ENCODE data around the gene H6PD.

Gene H6PD

GRCh38 chr1:9265968-9266367 is 31.4 kb downstream of the H6PD start:
- Histone ChIP-seq H3K4me3 (ENCODE audit: low read depth, low read length) (no peak overlapping the region), H3K9me3 (ENCODE audit: severe bottlenecking) (no peaks in the 10 kb centered on the region), H3K27me3 (ENCODE audit: insufficient read depth, low read depth, severe bottlenecking) (no peaks in the 10 kb centered on the region), H3K36me3 (peaks cover 5% of the 10 kb centered on the region; the same call in 1 of the 2 replicates), H3K27ac (no peak overlapping the region)
- DNase-seq: no peak
- TF ChIP-seq, protein P1, sequence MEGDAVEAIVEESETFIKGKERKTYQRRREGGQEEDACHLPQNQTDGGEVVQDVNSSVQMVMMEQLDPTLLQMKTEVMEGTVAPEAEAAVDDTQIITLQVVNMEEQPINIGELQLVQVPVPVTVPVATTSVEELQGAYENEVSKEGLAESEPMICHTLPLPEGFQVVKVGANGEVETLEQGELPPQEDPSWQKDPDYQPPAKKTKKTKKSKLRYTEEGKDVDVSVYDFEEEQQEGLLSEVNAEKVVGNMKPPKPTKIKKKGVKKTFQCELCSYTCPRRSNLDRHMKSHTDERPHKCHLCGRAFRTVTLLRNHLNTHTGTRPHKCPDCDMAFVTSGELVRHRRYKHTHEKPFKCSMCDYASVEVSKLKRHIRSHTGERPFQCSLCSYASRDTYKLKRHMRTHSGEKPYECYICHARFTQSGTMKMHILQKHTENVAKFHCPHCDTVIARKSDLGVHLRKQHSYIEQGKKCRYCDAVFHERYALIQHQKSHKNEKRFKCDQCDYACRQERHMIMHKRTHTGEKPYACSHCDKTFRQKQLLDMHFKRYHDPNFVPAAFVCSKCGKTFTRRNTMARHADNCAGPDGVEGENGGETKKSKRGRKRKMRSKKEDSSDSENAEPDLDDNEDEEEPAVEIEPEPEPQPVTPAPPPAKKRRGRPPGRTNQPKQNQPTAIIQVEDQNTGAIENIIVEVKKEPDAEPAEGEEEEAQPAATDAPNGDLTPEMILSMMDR (IDR thresholded peaks at IDR 0.05; ENCODE audit: low read depth, low read length): no peak

GRCh38 chr1:9267352-9267686 is 32.7 kb downstream of the H6PD start:
- no peak overlapping the region for H3K4me3 ChIP-seq (ENCODE audit: low read depth, low read length)
- no peak overlapping the region; the same call in none of the 2 replicates for H3K27ac ChIP-seq
- no peaks in the 10 kb centered on the region for H3K27me3 ChIP-seq (ENCODE audit: insufficient read depth, low read depth, severe bottlenecking)
- no peak for DNase-seq
- peaks cover 5% of the 10 kb centered on the region; the same call in 1 of the 2 replicates for H3K36me3 ChIP-seq
- TF ChIP-seq, protein P1 (IDR thresholded peaks at IDR 0.05; ENCODE audit: low read depth, low read length): no peak
- H3K9me3 ChIP-seq (ENCODE audit: severe bottlenecking): no peaks in the 10 kb centered on the region

GRCh38 chr1:9267827-9268581 is 33.4 kb downstream of the H6PD start:
- H3K9me3 ChIP-seq (ENCODE audit: severe bottlenecking): no peaks in the 10 kb centered on the region
- DNase-seq: no peak
- H3K27me3 ChIP-seq (ENCODE audit: insufficient read depth, low read depth, severe bottlenecking): no peaks in the 10 kb centered on the region
- no peak overlapping the region for H3K4me3 ChIP-seq (ENCODE audit: low read depth, low read length)
- peaks cover 5% of the 10 kb centered on the region; the same call in 1 of the 2 replicates for H3K36me3 ChIP-seq
- no peak overlapping the region; the same call in 1 of the 2 replicates for H3K27ac ChIP-seq
- TF ChIP-seq, protein P1 (IDR thresholded peaks at IDR 0.05; ENCODE audit: low read depth, low read length): no peak

DNA sequence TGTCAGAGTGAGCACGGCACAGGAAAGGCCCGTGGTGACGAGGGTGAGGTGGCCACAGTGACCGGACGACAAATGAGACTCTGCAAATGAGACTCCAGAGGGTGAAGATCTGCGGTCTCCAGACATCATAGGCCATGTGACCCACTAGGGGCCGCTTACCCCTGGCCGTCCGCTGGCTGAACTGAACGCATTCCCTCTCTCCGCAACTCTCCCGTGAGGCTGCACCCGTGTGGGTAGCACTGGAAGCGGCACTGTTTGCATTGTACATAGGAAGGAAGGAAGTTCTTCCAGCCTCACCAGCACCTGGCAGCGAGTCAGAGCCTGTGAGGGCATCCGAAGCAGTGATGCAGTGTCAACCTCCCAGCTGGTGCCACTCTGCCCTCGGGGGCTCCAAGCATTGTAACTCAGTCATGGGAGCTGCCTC is 34.5 kb downstream of the H6PD start:
- Histone ChIP-seq H3K9me3 (ENCODE audit: severe bottlenecking) (no peaks in the 10 kb centered on the region), H3K27ac (no peak overlapping the region), H3K4me3 (ENCODE audit: low read depth, low read length) (no peak overlapping the region), H3K36me3 (peaks cover 5% of the 10 kb centered on the region; the same call in 1 of the 2 replicates), H3K27me3 (ENCODE audit: insufficient read depth, low read depth, severe bottlenecking) (no peaks in the 10 kb centered on the region)
- TF ChIP-seq, protein P1 (IDR thresholded peaks at IDR 0.05; ENCODE audit: low read depth, low read length): no peak
- DNase-seq: no peak

- Histone ChIP-seq H3K27me3 (ENCODE audit: insufficient read depth, low read depth, severe bottlenecking) (no peaks in the 10 kb centered on the region), H3K4me3 (ENCODE audit: low read depth, low read length) (no peak overlapping the region), H3K27ac (no peak overlapping the region), H3K36me3 (peaks cover 2% of the 10 kb centered on the region; the same call in 1 of the 2 replicates), H3K9me3 (ENCODE audit: severe bottlenecking) (no peaks in the 10 kb centered on the region)
- peak; percentile 53 for DNase-seq
- TF ChIP-seq, protein P1 (IDR thresholded peaks at IDR 0.05; ENCODE audit: low read depth, low read length): no peak
Observed at GRCh38 chr1:9269721-9270120, 35.1 kb downstream of the H6PD start.

Data from WERI-Rb-1 (cell line).